H1 (cell line): Measurements from ENCODE around the gene RNF144A.

ENCODE experiments used
- CBX5 ChIP-seq: fragments of 300-800, 300-1000 bp; sonication (generic); IDR thresholded peaks from 2 replicates; pipeline ENCODE4 v1.7.1; 2016; ENCODE audit warnings: antibody characterized with exemption, low read length, low read depth
- CHD2 ChIP-seq: IDR thresholded peaks from 2 replicates; pipeline ENCODE4 v1.6.1; 2012; ENCODE audit warnings: low read length, improper control_type of control experiment
- FOSL1 ChIP-seq: IDR thresholded peaks from 2 replicates; pipeline ENCODE4 v1.6.1; 2011; ENCODE audit warnings: mild to moderate bottlenecking, low read depth, low read length, moderate library complexity; ENCODE audit not compliant: insufficient read depth
- POLR2A ChIP-seq, 2 experiments: IDR thresholded peaks; 1 replicate in 1 of 2; 2 replicates in 1 of 2; pipeline ENCODE4 v1.6.1; 2011; ENCODE audit warnings: low read depth in 2 of 2, low read length in 2 of 2, mild to moderate bottlenecking in 2 of 2; ENCODE audit errors: control extremely low read depth in 1 of 2
- POLR2AphosphoS5 ChIP-seq: IDR thresholded peaks from 2 replicates; pipeline ENCODE4 v1.6.1; 2011; ENCODE audit warnings: low read depth, low read length
- RAD21 ChIP-seq, 2 experiments: IDR thresholded peaks in 1 of 2; conservative IDR thresholded peaks in 1 of 2; 2 replicates each; pipeline ENCODE4 v1.6.1; 2011; ENCODE audit warnings: low read depth in 2 of 2, low read length in 2 of 2, improper control_type of control experiment in 1 of 2, inconsistent platforms in 1 of 2, mild to moderate bottlenecking in 1 of 2, moderate library complexity in 1 of 2
- SP4 ChIP-seq: IDR thresholded peaks from 2 replicates; pipeline ENCODE4 v1.6.1; 2012; ENCODE audit warnings: low read length, inconsistent platforms
- TF ChIP-seq, protein P1 (sequence below), 3 experiments: IDR thresholded peaks; 1 replicate in 2 of 3; 2 replicates in 1 of 3; pipeline versions ENCODE4 v1.5.1 to v1.6.1; 2011; ENCODE audit warnings: low read length in 3 of 3, mild to moderate bottlenecking in 3 of 3, inconsistent platforms in 2 of 3, low read depth in 1 of 3, moderate library complexity in 1 of 3; ENCODE audit not compliant: insufficient read depth in 1 of 3; ENCODE audit errors: control extremely low read depth in 1 of 3
- TF ChIP-seq, protein P2 (sequence below): IDR thresholded peaks from 2 replicates; pipeline ENCODE4 v1.6.1; 2012; ENCODE audit warnings: low read length, inconsistent platforms

DNA sequence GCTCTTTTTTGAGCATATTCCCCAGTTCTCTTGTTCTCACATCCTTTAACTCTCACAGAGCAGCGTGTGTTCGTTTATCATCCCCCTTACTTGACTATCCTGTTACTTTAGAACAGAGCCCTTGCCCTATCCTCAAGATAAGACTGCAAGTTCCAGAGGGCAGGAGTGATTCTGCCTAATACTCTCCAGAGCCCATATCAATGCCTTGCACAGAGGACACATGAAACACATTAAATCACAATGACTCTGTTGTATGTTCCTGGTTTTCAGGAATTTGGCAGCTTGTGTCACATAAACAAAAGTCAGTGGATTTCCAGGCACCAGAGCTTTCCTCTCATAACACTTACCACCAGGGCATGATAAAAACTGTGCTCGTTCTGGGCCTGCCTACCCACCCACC lies 156.7 kb downstream of the RNF144A start:
- TF ChIP-seq POLR2A (IDR thresholded peaks at IDR 0.05; ENCODE audit: control extremely low read depth in 1 of 2, low read depth in 2 of 2, low read length in 2 of 2) = no peak
- TF ChIP-seq, protein P1, sequence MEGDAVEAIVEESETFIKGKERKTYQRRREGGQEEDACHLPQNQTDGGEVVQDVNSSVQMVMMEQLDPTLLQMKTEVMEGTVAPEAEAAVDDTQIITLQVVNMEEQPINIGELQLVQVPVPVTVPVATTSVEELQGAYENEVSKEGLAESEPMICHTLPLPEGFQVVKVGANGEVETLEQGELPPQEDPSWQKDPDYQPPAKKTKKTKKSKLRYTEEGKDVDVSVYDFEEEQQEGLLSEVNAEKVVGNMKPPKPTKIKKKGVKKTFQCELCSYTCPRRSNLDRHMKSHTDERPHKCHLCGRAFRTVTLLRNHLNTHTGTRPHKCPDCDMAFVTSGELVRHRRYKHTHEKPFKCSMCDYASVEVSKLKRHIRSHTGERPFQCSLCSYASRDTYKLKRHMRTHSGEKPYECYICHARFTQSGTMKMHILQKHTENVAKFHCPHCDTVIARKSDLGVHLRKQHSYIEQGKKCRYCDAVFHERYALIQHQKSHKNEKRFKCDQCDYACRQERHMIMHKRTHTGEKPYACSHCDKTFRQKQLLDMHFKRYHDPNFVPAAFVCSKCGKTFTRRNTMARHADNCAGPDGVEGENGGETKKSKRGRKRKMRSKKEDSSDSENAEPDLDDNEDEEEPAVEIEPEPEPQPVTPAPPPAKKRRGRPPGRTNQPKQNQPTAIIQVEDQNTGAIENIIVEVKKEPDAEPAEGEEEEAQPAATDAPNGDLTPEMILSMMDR (IDR thresholded peaks at IDR 0.05; ENCODE audit: control extremely low read depth in 1 of 3, insufficient read depth in 1 of 3, low read depth in 1 of 3, low read length in 3 of 3) = no peak
- no peak for TF ChIP-seq POLR2AphosphoS5
- TF ChIP-seq CHD2 = no peak
- no peak for TF ChIP-seq CBX5
- TF ChIP-seq SP4 = no peak
- no peak for TF ChIP-seq RAD21 (IDR thresholded peaks at IDR 0.05 in 1 of 2, conservative IDR thresholded peaks at IDR 0.05 in 1 of 2; ENCODE audit: low read depth in 2 of 2, low read length in 2 of 2)
- TF ChIP-seq, protein P2, sequence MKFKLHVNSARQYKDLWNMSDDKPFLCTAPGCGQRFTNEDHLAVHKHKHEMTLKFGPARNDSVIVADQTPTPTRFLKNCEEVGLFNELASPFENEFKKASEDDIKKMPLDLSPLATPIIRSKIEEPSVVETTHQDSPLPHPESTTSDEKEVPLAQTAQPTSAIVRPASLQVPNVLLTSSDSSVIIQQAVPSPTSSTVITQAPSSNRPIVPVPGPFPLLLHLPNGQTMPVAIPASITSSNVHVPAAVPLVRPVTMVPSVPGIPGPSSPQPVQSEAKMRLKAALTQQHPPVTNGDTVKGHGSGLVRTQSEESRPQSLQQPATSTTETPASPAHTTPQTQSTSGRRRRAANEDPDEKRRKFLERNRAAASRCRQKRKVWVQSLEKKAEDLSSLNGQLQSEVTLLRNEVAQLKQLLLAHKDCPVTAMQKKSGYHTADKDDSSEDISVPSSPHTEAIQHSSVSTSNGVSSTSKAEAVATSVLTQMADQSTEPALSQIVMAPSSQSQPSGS = no peak
- no peak for TF ChIP-seq FOSL1
